Endodermal cell (in vitro differentiated cells): ENCODE data around the gene ATXN7L1. TPM values are rescaled to one million over a fixed set of nuclear protein-coding genes. Genes with fewer than 3 reads are reported as not detected.

ENCODE experiments used
- DNase-seq: peaks from one replicate; pipeline ENCODE4 v3.0.0-alpha.2; 2017
- H3K27ac ChIP-seq: 2 replicates; pipeline ENCODE4 v1.5.1; 2013; ENCODE audit warnings: mild to moderate bottlenecking, low read depth, low read length, moderate library complexity
- H3K27me3 ChIP-seq: 2 replicates; pipeline ENCODE4 v1.6.1; 2013; ENCODE audit warnings: mild to moderate bottlenecking, low read length, moderate library complexity; ENCODE audit not compliant: insufficient read depth, control insufficient read depth, poor library complexity, severe bottlenecking
- H3K36me3 ChIP-seq: 2 replicates; pipeline ENCODE4 v1.7.0; 2013; ENCODE audit warnings: mild to moderate bottlenecking, low read length, moderate library complexity; ENCODE audit not compliant: control insufficient read depth, insufficient read depth
- H3K4me1 ChIP-seq: one replicate; pipeline ENCODE4 v1.7.0; 2013; ENCODE audit warnings: low read length; ENCODE audit not compliant: control insufficient read depth, insufficient read depth
- H3K4me3 ChIP-seq: 2 replicates; pipeline ENCODE4 v1.5.1; 2013; ENCODE audit warnings: mild to moderate bottlenecking, low read length, moderate library complexity
- H3K9ac ChIP-seq: 2 replicates; pipeline ENCODE4 v1.6.1; 2013; ENCODE audit warnings: mild to moderate bottlenecking, low read length, moderate library complexity; ENCODE audit not compliant: poor library complexity, severe bottlenecking; ENCODE audit errors: extremely low read depth
- H3K9me3 ChIP-seq: 2 replicates; pipeline ENCODE4 v1.6.1; 2013; ENCODE audit warnings: mild to moderate bottlenecking, low read length, moderate library complexity; ENCODE audit not compliant: control insufficient read depth
- H3K27ac Mint-ChIP-seq: 2 replicates; pipeline ENCODE4 v1.8.0; 2020; ENCODE audit warnings: mixed read lengths
- H3K27me3 Mint-ChIP-seq: 2 replicates; pipeline ENCODE4 v1.8.0; 2021; ENCODE audit warnings: mild to moderate bottlenecking, mixed read lengths; ENCODE audit not compliant: insufficient read depth
- H3K36me3 Mint-ChIP-seq: 2 replicates; pipeline ENCODE4 v1.8.0; 2020; ENCODE audit warnings: low read depth, mixed read lengths
- H3K4me1 Mint-ChIP-seq: 2 replicates; pipeline ENCODE4 v1.8.0; 2020; ENCODE audit warnings: mixed read lengths
- H3K4me3 Mint-ChIP-seq: 2 replicates; pipeline ENCODE4 v1.8.0; 2020; ENCODE audit warnings: mild to moderate bottlenecking, moderate library complexity, mixed read lengths
- H3K9me3 Mint-ChIP-seq: 2 replicates; pipeline ENCODE4 v1.8.0; 2020; ENCODE audit warnings: mild to moderate bottlenecking, mixed read lengths
- CTCF ChIP-seq: fragments of 200-600 bp; sonication (generic); conservative IDR thresholded peaks from 2 replicates; pipeline ENCODE4 v1.5.0; 2021; ENCODE audit warnings: antibody characterized with exemption, mild to moderate bottlenecking
- WGBS, 2 experiments: methylation state at CpG; one replicate each; pipeline versions ENCODE4 v1.1.5 to v1.1.7; 2013; ENCODE audit warnings: missing lambda C conversion rate in 2 of 2, mixed read lengths in 1 of 2; ENCODE audit not compliant: insufficient coverage in 1 of 2, insufficient read length in 1 of 2; 5-methylcytosine and 5-hydroxymethylcytosine counted together
- long read RNA-seq, 4 experiments: library from polyadenylated mRNA in 2 of 4; library from RNA in 1 of 4; library from capped mRNA in 1 of 4; stranded (forward) in 3 of 4; unstranded in 1 of 4; transcript quantifications; one replicate each; pipeline ENCODE4 v2.0.0, GENCODE V29; 2020 to 2021; ENCODE audit warnings: inconsistent platforms in 1 of 4
- polyA plus RNA-seq, 2 experiments: library from polyadenylated mRNA; stranded (reverse); fragments of 50-300 nt; gene quantifications; one replicate each; pipeline ENCODE4 v1.2.3, GENCODE V29; 2013
- total RNA-seq, 2 donors: library from RNA; stranded (reverse); fragmentation: NEBNext Ultra II Directional in 1 of 2; extraction: Animal tissue kit (Norgen Biotek cat#: 25700) in 1 of 2; gene quantifications; 2 replicates in 1 of 2; 3 replicates in 1 of 2; pipeline ENCODE4 v1.2.1, GENCODE V29; 2021

The ATXN7L1 gene
- total RNA-seq, result 10 to 100 TPM; 16.9 to 30.4 TPM
- polyA plus RNA-seq (2013, experiment 1 of 2), result 11.4 TPM
- 8.7 TPM for polyA plus RNA-seq (2013, experiment 2 of 2)
- long read RNA-seq, experiment 1, partial matches to known transcripts, result 2 of 8 reads
- long read RNA-seq, experiment 1, other reads (novel, unspliced or antisense), result 4 of 8 reads
- long read RNA-seq, experiment 2, partial matches to known transcripts, result 1 of 17 reads
- long read RNA-seq, experiment 2, other reads (novel, unspliced or antisense), result 15 of 17 reads
- long read RNA-seq, experiment 3, transcript ATXN7L1-201 (4 exons, 1,470 nt), result major isoform, 6 of 23 reads
- long read RNA-seq, experiment 3, partial matches to known transcripts, result 7 of 23 reads
- long read RNA-seq, experiment 3, other reads (novel, unspliced or antisense), result 10 of 23 reads
- long read RNA-seq, experiment 4, transcript ATXN7L1-201 (4 exons, 1,470 nt), result major isoform, 5 of 9 reads
- long read RNA-seq, experiment 4, partial matches to known transcripts, result 0 of 9 reads
- long read RNA-seq, experiment 4, other reads (novel, unspliced or antisense), result 4 of 9 reads

GRCh38 chr7:105876091-105876963 lies at the start of gene ATXN7L1:
Gene ATXN7L1, minus strand, starts transcription at chr7:105876599. Its CDS starts 41 bp downstream, at chr7:105876558.
- Mint-ChIP-seq H3K4me1 (peaks cover 42% of the 10 kb centered on the region), H3K27ac (peak within 1 kb of the TSS; percentile 100), H3K27me3 (no peaks in the 10 kb centered on the region), H3K9me3 (peaks cover 4% of the 10 kb centered on the region), H3K36me3 (peaks cover 21% of the 10 kb centered on the region), H3K4me3 (peak within 1 kb of the TSS; percentile 98)
- 0 to 1% methylated on average over 24 to 76 of the region's 77 CpGs for WGBS, 2 experiments
- Histone ChIP-seq H3K27me3 (no peaks in the 10 kb centered on the region), H3K4me1 (peaks cover 11% of the 10 kb centered on the region), H3K36me3 (peaks cover 5% of the 10 kb centered on the region), H3K9ac (peak within 1 kb of the TSS; percentile 90), H3K4me3 (peak within 1 kb of the TSS; percentile 91), H3K9me3 (no peaks in the 10 kb centered on the region), H3K27ac (peak within 1 kb of the TSS; percentile 73)
- DNase-seq, result peak; percentile 97
- peak; percentile 69 for TF ChIP-seq CTCF

GRCh38 chr7:105926131-105926530 lies 49.7 kb upstream of the ATXN7L1 start:
- Mint-ChIP-seq H3K4me1 (no peaks in the 10 kb centered on the region), H3K9me3 (peaks cover 17% of the 10 kb centered on the region), H3K27me3 (no peaks in the 10 kb centered on the region), H3K36me3 (peaks cover 54% of the 10 kb centered on the region), H3K4me3 (no peak overlapping the region), H3K27ac (no peak overlapping the region)
- Histone ChIP-seq H3K9me3 (peaks cover 38% of the 10 kb centered on the region), H3K36me3 (no peaks in the 10 kb centered on the region), H3K27me3 (no peaks in the 10 kb centered on the region), H3K9ac (no peak overlapping the region), H3K27ac (no peak overlapping the region), H3K4me1 (no peaks in the 10 kb centered on the region), H3K4me3 (no peak overlapping the region)
- WGBS, 2 experiments, result 89 to 92% methylated on average over 3 of the region's 3 CpGs
- DNase-seq, result no peak
- TF ChIP-seq CTCF, result no peak

GRCh38 chr7:105924945-105925344 lies 48.5 kb upstream of the ATXN7L1 start:
- Mint-ChIP-seq H3K36me3 (peaks cover 58% of the 10 kb centered on the region), H3K27me3 (no peaks in the 10 kb centered on the region), H3K4me3 (no peak overlapping the region), H3K4me1 (no peaks in the 10 kb centered on the region), H3K27ac (no peak overlapping the region), H3K9me3 (peaks cover 17% of the 10 kb centered on the region)
- Histone ChIP-seq H3K4me3 (no peak overlapping the region), H3K4me1 (no peaks in the 10 kb centered on the region), H3K27ac (no peak overlapping the region), H3K27me3 (no peaks in the 10 kb centered on the region), H3K9ac (no peak overlapping the region), H3K9me3 (peaks cover 38% of the 10 kb centered on the region), H3K36me3 (no peaks in the 10 kb centered on the region)
- TF ChIP-seq CTCF, result no peak
- WGBS, 2 experiments, result 82% methylated on average over 1 of the region's 1 CpG; no CpG with 5 or more reads in 1 of the 2 experiments
- DNase-seq, result no peak
